Peyer's patch (tissue), 4 donors: Measurements from ENCODE around the gene TSPAN18. TPM values are rescaled to one million over a fixed set of nuclear protein-coding genes. Genes with fewer than 3 reads are reported as not detected.

Experiments
- DNase-seq, 3 donors: peaks; one replicate each; pipeline ENCODE4 v3.0.0-alpha.2; 2017 to 2019
- H3K27ac ChIP-seq, 4 donors: fragments of 200-600 bp; sonication (generic); one replicate each; pipeline ENCODE4 v1.5.1; 2016 to 2019
- H3K27me3 ChIP-seq, 2 donors: fragments of 200-600 bp; sonication (generic); one replicate each; pipeline ENCODE4 v1.5.1; 2019
- H3K36me3 ChIP-seq, 3 donors: fragments of 200-600 bp; sonication (generic); one replicate each; pipeline ENCODE4 v1.5.1; 2016 to 2019
- H3K4me1 ChIP-seq, 4 donors: fragments of 200-600 bp; sonication (generic); one replicate each; pipeline ENCODE4 v1.5.1; 2016 to 2019
- H3K4me3 ChIP-seq, 4 donors: fragments of 200-600 bp; sonication (generic); 1 replicate in 3 of 4; 2 replicates in 1 of 4; pipeline ENCODE4 v1.5.1; 2016 to 2019; ENCODE audit warnings: mild to moderate bottlenecking in 1 of 4
- H3K9me3 ChIP-seq, 4 donors: fragments of 200-600 bp; sonication (generic); one replicate each; pipeline ENCODE4 v1.5.1; 2016 to 2019; ENCODE audit warnings: mild to moderate bottlenecking in 1 of 4
- POLR2A ChIP-seq, 2 donors: fragments of 450-650 bp; IDR thresholded peaks; one replicate each; pipeline ENCODE4 v1.5.1; 2017; ENCODE audit warnings: antibody characterized with exemption in 2 of 2, mild to moderate bottlenecking in 2 of 2, moderate library complexity in 2 of 2
- total RNA-seq, 4 donors: library from RNA; depleted of rRNA; stranded (reverse); fragments of >200 nt; gene quantifications; one replicate each; pipeline ENCODE4 v1.1.0, GENCODE V29; 2016
- TF ChIP-seq, protein P1 (sequence below), 6 experiments: fragments of 450-650 bp in 4 of 6; fragments of 200-600 bp in 2 of 6; sonication (generic) in 1 of 6; IDR thresholded peaks; one replicate each; pipeline ENCODE4 v1.5.1; 2017 to 2019; ENCODE audit warnings: antibody characterized with exemption in 6 of 6, mild to moderate bottlenecking in 3 of 6, moderate library complexity in 1 of 6

The TSPAN18 gene
- total RNA-seq, 4 donors from 2014 or later = 1.1 to 19.8 (median 3.1) TPM

DNA sequence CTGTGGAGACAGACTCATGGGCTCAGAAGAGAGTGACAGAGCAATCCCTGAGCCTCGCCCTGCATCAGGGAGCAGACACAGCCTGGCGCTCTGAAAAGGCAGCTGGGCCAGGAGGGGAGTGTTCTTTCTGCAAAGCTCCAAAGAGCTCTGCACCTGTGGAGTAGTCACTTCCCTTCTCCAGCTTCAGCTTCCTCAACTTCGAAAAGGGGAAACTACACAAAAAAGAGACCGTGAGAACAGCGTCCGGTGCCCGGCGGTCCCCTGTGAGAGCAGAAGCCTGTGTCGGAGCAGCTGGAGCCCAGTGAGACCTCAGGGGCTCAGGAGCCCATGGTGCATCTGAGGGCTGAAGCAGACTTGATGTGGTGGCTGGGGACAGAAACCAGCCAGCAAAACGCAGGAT is 188.9 kb downstream of the TSPAN18 start:
- no peak overlapping the region for H3K27ac ChIP-seq
- no peaks in the 10 kb centered on the region for H3K9me3 ChIP-seq
- TF ChIP-seq POLR2A (IDR thresholded peaks at IDR 0.05) = no peak
- TF ChIP-seq, protein P1, sequence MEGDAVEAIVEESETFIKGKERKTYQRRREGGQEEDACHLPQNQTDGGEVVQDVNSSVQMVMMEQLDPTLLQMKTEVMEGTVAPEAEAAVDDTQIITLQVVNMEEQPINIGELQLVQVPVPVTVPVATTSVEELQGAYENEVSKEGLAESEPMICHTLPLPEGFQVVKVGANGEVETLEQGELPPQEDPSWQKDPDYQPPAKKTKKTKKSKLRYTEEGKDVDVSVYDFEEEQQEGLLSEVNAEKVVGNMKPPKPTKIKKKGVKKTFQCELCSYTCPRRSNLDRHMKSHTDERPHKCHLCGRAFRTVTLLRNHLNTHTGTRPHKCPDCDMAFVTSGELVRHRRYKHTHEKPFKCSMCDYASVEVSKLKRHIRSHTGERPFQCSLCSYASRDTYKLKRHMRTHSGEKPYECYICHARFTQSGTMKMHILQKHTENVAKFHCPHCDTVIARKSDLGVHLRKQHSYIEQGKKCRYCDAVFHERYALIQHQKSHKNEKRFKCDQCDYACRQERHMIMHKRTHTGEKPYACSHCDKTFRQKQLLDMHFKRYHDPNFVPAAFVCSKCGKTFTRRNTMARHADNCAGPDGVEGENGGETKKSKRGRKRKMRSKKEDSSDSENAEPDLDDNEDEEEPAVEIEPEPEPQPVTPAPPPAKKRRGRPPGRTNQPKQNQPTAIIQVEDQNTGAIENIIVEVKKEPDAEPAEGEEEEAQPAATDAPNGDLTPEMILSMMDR (IDR thresholded peaks at IDR 0.05) = no peak
- H3K27me3 ChIP-seq = no peaks in the 10 kb centered on the region
- peak in 1 of 3 donors; percentile 31 for DNase-seq
- peaks cover 0 to 14% (median 4%) of the 10 kb centered on the region in 4 donors for H3K4me1 ChIP-seq
- H3K4me3 ChIP-seq = no peak overlapping the region
- no peaks in the 10 kb centered on the region for H3K36me3 ChIP-seq

DNA sequence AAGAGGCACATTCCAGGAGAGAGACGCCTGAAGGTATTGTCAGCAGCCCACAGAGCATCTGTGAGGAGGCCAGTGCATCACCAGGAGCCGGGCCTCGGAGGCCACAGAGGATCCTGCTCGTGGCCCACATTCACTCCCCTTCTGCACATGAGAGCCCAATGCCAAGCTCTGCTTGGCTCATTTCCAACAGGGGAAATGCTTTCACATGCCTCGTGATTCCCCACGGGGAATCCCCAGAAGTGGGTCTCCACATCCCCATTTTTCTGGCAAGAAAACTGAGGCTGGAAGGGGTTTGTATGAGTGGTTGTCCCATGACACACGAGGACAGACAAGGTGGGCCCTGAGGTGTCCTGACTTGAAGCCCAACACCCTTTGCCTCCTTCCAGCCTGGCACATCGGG is 189.6 kb downstream of the TSPAN18 start:
- H3K9me3 ChIP-seq = no peaks in the 10 kb centered on the region
- H3K27me3 ChIP-seq = no peaks in the 10 kb centered on the region
- H3K36me3 ChIP-seq = no peaks in the 10 kb centered on the region
- peaks cover 0 to 8% (median 3%) of the 10 kb centered on the region in 4 donors for H3K4me1 ChIP-seq
- no peak for DNase-seq
- H3K27ac ChIP-seq = no peak overlapping the region
- TF ChIP-seq, protein P1 (IDR thresholded peaks at IDR 0.05) = no peak
- TF ChIP-seq POLR2A (IDR thresholded peaks at IDR 0.05) = no peak
- H3K4me3 ChIP-seq = no peak overlapping the region

DNA sequence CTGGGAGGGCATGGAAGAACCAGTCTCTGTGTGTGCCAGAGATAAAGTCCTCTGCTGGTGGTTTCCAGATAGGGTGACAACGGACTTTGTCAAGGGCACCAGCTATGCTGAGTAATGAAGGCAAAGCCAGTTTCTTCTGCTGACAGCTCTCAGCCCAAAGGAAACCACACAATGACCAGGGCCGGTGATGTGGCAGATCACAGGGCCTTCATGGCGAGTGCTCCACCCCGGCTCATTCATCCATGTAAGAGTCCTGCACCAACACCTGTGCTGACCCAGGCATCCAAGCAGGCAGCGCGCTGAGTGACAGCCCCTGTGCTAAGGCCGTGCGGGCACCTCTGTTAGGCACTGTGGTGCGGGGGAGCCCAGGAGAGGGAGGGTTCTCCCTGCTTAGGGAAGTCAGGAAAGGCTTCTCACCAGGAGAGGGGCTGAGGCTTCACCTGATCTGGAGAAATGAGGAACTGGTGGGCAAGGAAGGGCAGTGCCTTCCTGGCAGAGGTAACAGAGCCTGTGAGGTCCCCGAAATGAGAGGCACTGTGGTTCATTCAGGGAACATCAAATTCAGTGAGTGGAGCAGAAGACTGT is 190.1 kb downstream of the TSPAN18 start:
- Histone ChIP-seq H3K36me3 (no peaks in the 10 kb centered on the region), H3K27ac (no peak overlapping the region), H3K9me3 (no peaks in the 10 kb centered on the region), H3K27me3 (no peaks in the 10 kb centered on the region), H3K4me3 (no peak overlapping the region), H3K4me1 (peaks cover 0 to 4% (median 1%) of the 10 kb centered on the region in 4 donors)
- DNase-seq = no peak
- TF ChIP-seq POLR2A (IDR thresholded peaks at IDR 0.05) = no peak
- TF ChIP-seq, protein P1 (IDR thresholded peaks at IDR 0.05) = no peak

DNA sequence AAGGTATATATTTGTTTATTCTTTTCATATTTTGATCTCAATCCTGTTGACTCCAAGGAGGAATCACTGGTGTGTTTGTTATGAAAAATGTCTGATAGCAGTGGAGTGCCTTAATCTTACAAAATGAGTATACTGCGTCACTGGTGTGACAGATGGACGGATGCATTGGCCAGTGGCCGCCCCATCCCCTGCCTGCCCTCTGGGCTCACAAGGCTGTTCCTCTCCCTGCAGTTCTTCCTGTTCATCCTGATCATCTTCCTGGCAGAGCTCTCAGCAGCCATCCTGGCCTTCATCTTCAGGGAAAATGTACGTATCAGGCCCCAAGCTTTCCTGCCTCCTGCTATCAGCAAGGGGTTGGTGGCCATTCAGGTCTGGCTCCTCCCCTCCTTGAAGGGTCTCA is 191.0 kb downstream of the TSPAN18 start:
- Histone ChIP-seq H3K27ac (no peak overlapping the region), H3K36me3 (no peaks in the 10 kb centered on the region), H3K9me3 (no peaks in the 10 kb centered on the region), H3K4me1 (peaks cover 0 to 4% (median 1%) of the 10 kb centered on the region in 4 donors), H3K27me3 (no peaks in the 10 kb centered on the region), H3K4me3 (no peak overlapping the region)
- DNase-seq = no peak
- TF ChIP-seq POLR2A (IDR thresholded peaks at IDR 0.05) = no peak
- TF ChIP-seq, protein P1 (IDR thresholded peaks at IDR 0.05) = no peak

DNA sequence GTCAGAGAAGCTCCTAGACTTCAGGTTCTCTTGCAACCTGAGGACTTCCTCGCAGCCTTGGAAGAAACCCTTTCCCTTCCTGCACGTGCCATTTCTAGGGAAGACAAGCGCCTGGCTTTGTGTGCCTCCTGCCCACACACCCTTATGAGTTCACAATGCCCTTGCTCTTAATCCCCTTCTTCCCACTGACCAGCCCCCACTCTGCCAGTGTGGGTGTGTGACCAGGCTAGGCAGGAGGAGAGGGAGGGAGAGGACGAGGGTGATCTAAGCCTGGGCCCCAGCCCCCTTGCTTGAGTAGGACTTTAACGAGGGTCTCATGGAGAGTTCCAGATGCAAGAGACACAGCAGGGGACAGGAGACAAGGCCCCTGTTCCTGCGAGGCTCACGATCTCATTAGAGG is 193.7 kb downstream of the TSPAN18 start:
- no peak for DNase-seq
- Histone ChIP-seq H3K27ac (no peak overlapping the region), H3K4me1 (peaks cover 0 to 4% (median under 1%) of the 10 kb centered on the region in 4 donors), H3K36me3 (no peaks in the 10 kb centered on the region), H3K9me3 (no peaks in the 10 kb centered on the region), H3K27me3 (no peaks in the 10 kb centered on the region), H3K4me3 (no peak overlapping the region)
- no peak for TF ChIP-seq POLR2A (IDR thresholded peaks at IDR 0.05)
- TF ChIP-seq, protein P1 (IDR thresholded peaks at IDR 0.05) = no peak

DNA sequence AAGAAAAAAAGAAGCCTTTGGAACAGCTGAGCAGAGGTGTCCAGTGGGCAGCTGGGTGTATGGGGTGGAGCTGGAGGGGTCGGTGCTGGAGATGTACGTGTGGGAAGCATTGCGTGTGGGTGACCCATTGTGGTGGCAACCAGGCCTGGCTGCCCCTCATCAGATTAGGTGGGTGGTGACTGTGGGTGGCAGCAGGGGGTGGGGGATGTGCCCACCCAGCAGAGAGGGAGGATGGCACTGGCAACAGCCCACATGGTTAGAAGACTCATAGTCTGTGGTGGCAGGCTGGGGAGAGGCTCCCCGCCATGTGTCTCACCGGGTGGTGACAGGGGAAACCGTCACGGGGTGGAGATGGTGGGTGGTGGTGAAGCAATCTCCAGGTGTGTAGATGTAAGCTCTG is 196.4 kb downstream of the TSPAN18 start:
- Histone ChIP-seq H3K4me1 (no peaks in the 10 kb centered on the region), H3K27ac (no peak overlapping the region), H3K27me3 (no peaks in the 10 kb centered on the region), H3K9me3 (no peaks in the 10 kb centered on the region), H3K36me3 (no peaks in the 10 kb centered on the region), H3K4me3 (no peak overlapping the region)
- TF ChIP-seq, protein P1 (IDR thresholded peaks at IDR 0.05) = no peak
- no peak for TF ChIP-seq POLR2A (IDR thresholded peaks at IDR 0.05)
- no peak for DNase-seq
